ENCODE data around the gene MTR.
"Not testable (repeated sequence)": the region's sequence is repeated elsewhere in the genome, so short reads cannot be mapped to it uniquely, and the experiment has no call there.

Gene MTR

DNA sequence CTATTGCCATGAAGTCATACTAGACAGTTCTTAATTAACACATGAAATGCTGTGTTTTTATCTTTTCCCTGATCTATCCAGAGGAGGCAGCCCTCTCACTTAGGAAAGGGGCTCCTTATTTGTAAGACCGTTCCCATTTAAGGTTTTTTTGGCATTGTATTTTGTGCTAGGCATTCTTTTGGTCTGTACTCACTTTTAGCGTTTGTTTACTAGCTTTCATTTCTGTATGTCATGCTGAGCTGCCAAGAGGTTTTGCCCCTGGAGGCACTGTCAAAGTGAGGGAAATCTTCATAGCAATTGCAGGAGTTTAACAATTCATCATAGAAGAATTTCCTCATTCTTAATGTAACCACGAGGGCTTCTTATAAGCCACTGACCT lies 59.5 kb downstream of the MTR start:
- no peak overlapping the region for H3K4me3 ChIP-seq (ENCODE audit: low read depth, low read length)
- TF ChIP-seq, protein P1, sequence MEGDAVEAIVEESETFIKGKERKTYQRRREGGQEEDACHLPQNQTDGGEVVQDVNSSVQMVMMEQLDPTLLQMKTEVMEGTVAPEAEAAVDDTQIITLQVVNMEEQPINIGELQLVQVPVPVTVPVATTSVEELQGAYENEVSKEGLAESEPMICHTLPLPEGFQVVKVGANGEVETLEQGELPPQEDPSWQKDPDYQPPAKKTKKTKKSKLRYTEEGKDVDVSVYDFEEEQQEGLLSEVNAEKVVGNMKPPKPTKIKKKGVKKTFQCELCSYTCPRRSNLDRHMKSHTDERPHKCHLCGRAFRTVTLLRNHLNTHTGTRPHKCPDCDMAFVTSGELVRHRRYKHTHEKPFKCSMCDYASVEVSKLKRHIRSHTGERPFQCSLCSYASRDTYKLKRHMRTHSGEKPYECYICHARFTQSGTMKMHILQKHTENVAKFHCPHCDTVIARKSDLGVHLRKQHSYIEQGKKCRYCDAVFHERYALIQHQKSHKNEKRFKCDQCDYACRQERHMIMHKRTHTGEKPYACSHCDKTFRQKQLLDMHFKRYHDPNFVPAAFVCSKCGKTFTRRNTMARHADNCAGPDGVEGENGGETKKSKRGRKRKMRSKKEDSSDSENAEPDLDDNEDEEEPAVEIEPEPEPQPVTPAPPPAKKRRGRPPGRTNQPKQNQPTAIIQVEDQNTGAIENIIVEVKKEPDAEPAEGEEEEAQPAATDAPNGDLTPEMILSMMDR (IDR thresholded peaks at IDR 0.05; ENCODE audit: low read depth, low read length): peak; percentile 3
- in situ Hi-C loops (cut with HindIII; ENCODE audit: low sequenced_read_pairs): no loop called here
- DNase-seq (ENCODE audit: low read depth, low spot score): peak; percentile 65

DNA sequence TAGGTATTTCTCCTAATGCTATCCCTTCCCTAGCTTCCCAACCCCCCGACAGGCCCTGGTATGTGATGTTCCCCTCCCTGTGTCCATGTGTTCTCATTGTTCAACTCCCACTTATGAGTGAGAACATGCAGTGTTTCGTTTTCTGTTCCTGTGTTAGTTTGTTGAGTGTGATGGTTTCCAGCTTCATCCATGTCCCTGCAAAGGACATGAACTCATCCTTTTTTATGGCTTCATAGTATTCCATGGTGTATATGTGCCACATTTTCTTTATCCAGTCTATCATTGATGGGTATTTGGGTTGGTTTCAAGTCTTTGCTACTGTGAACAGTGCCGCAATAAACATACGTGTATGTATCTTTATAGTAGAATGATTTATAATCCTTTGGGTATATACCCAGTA lies 61.6 kb downstream of the MTR start:
- DNase-seq (ENCODE audit: low read depth, low spot score); in situ Hi-C loops (cut with HindIII; ENCODE audit: low sequenced_read_pairs); H3K4me3 ChIP-seq (ENCODE audit: low read depth, low read length): not testable (repeated sequence)

DNA sequence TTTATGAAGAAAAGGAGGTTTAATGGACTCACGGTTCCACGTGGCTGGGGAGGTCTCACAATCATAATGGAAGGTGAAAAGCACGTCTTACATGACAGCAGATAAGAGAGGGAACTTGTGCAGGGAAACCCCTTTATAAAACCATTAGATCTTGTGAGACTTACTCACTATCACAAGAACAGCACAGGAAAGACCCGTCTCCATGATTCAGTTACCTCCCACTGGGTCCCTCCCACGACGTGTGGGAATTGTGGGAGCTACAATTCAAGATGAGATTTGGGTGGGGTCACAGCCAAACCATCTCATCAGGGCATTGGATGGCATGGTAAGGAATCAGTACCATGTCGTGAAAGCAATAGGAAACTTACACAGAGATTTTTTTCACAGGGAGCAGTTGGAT lies 63.1 kb downstream of the MTR start:
- H3K4me3 ChIP-seq (ENCODE audit: low read depth, low read length): no peak overlapping the region
- in situ Hi-C loops (cut with HindIII; ENCODE audit: low sequenced_read_pairs): no loop called here
- DNase-seq (ENCODE audit: low read depth, low spot score): no peak
- TF ChIP-seq, protein P1 (IDR thresholded peaks at IDR 0.05; ENCODE audit: low read depth, low read length): no peak

DNA sequence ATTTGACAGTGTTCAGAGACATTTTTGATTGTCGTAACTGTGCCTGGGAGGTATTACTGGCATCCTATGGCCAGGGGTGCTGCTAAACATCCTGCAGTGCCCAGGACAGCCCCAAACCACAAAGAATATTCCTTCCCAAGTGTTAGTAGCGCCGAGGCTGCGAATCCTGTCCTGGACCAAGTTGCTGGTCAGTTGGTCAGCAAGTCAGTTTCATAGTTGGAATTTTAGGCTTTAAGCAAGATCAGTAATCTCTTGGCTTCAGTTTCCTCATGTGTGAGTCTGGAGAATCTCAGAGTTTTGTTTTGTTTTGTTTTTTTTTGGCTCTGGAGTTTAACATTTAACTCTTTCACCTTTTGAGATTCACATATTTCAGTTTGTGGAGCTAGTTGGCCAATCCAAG lies 65.0 kb downstream of the MTR start:
- in situ Hi-C loops (cut with HindIII; ENCODE audit: low sequenced_read_pairs): no loop called here
- TF ChIP-seq, protein P1 (IDR thresholded peaks at IDR 0.05; ENCODE audit: low read depth, low read length): no peak
- no peak for DNase-seq (ENCODE audit: low read depth, low spot score)
- H3K4me3 ChIP-seq (ENCODE audit: low read depth, low read length): no peak overlapping the region

DNA sequence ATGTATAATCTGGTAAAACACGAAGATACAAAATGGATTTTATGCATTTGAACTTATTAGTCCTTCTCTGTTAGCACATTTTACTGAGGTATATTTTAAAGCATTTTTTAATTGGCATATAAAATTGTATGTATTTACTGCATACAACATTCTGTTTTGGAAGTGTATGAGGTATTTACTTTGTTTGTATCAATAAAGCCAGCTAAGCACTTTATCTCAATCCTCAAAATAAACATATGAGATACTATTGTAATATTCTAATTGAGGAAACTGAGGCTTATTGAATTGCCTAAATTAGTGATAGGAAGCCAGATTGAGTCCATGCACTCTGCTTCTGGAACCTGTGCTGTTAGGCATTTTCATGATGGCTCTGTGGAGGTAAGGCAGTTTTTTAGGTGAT lies 65.6 kb downstream of the MTR start:
- in situ Hi-C loops (cut with HindIII; ENCODE audit: low sequenced_read_pairs): no loop called here
- TF ChIP-seq, protein P1 (IDR thresholded peaks at IDR 0.05; ENCODE audit: low read depth, low read length): no peak
- no peak overlapping the region for H3K4me3 ChIP-seq (ENCODE audit: low read depth, low read length)
- DNase-seq (ENCODE audit: low read depth, low spot score): no peak

DNA sequence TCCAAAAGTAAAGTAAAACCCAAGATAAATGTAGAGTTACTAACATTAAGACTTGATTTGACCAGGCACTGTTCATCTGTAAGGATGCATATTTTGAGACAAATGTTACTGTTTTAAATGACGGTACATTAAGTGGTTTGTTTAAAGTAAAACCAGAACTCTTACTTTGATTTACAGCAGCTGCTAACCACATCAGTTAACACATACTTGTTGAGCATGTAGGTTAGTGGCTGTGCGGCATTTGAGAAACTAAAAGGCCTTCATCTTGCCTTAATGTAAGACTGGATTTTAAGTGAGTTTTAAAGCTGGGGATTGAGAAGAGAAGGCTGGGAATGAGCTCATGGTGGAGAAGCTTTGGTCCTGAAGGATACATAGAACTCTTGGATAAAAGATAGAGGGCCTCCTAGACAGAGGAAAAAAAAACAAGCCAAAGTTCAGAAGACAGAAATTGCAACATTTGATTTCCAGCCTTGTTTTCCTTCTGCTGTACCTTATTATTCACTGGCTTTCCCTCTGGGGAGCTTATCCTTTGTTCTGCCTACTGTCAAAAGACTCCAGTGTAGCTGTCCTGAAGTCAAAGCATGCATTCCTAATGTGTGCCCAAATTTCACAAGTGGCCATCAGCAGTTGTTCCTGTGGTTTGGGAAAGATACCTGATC lies 66.6 kb downstream of the MTR start:
- in situ Hi-C loops (cut with HindIII; ENCODE audit: low sequenced_read_pairs): no loop called here
- peak; percentile 11 for DNase-seq (ENCODE audit: low read depth, low spot score)
- TF ChIP-seq, protein P1 (IDR thresholded peaks at IDR 0.05; ENCODE audit: low read depth, low read length): no peak
- H3K4me3 ChIP-seq (ENCODE audit: low read depth, low read length): no peak overlapping the region

DNA sequence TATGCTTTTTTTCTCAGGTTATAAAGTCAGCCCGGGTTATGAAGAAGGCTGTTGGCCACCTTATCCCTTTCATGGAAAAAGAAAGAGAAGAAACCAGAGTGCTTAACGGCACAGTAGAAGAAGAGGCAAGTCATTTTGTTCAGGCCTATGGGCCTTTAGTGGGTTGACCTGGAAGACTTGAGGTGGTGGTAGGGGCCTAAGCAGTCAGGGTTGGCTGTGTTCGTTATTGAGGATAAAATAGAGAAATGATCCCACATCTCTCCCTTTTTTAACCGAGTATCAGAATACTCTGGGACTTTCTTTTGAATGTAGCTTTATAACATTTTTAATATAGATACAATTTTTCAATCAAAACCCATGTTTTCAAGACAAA lies 67.1 kb downstream of the MTR start:
- H3K4me3 ChIP-seq (ENCODE audit: low read depth, low read length): no peak overlapping the region
- DNase-seq (ENCODE audit: low read depth, low spot score): no peak
- in situ Hi-C loops (cut with HindIII; ENCODE audit: low sequenced_read_pairs): no loop called here
- TF ChIP-seq, protein P1 (IDR thresholded peaks at IDR 0.05; ENCODE audit: low read depth, low read length): no peak
